SH-SY5Y (cell line): ENCODE measurements around the gene RHEBL1.

ENCODE experiments used
- GATA2 ChIP-seq: IDR thresholded peaks from 2 replicates; pipeline ENCODE4 v1.6.1; 2011; ENCODE audit warnings: mild to moderate bottlenecking, low read depth, low read length
- GATA3 ChIP-seq: IDR thresholded peaks from 2 replicates; pipeline ENCODE4 v1.6.1; 2011; ENCODE audit warnings: low read depth, mild to moderate bottlenecking, low read length, moderate library complexity

The RHEBL1 gene

GRCh38 chr12:49051777-49052438, 17.9 kb downstream of the RHEBL1 start:
- TF ChIP-seq GATA3 (no peak), GATA2 (no peak)

GRCh38 chr12:49051373-49051764, 18.4 kb downstream of the RHEBL1 start:
- no peak for TF ChIP-seq GATA3

- no peak for TF ChIP-seq GATA2
- TF ChIP-seq GATA3: no peak
These were observed 19.0 kb downstream of the RHEBL1 start for GRCh38 chr12:49050507-49051372.

- TF ChIP-seq GATA3 (no peak), GATA2 (no peak)
These were observed 20.1 kb downstream of the RHEBL1 start for GRCh38 chr12:49049566-49050224.

GRCh38 chr12:49048953-49049352, 20.8 kb downstream of the RHEBL1 start:
- TF ChIP-seq GATA2 (no peak), GATA3 (no peak)

- TF ChIP-seq GATA2 (no peak), GATA3 (no peak)
These were observed 23.5 kb downstream of the RHEBL1 start for GRCh38 chr12:49046129-49046895.

- TF ChIP-seq GATA2 (no peak), GATA3 (no peak)
These were observed 25.1 kb downstream of the RHEBL1 start for GRCh38 chr12:49044660-49045059.

- no peak for TF ChIP-seq GATA2
- TF ChIP-seq GATA3: no peak
These were observed 25.9 kb downstream of the RHEBL1 start for GRCh38 chr12:49043856-49044258.

- TF ChIP-seq GATA3 (no peak), GATA2 (no peak)
These were observed 26.5 kb downstream of the RHEBL1 start for GRCh38 chr12:49043241-49043640.

GRCh38 chr12:49041881-49042484, 27.8 kb downstream of the RHEBL1 start:
- no peak for TF ChIP-seq GATA3
- no peak for TF ChIP-seq GATA2

GRCh38 chr12:49041036-49041880, 28.5 kb downstream of the RHEBL1 start:
- TF ChIP-seq GATA2 (no peak), GATA3 (no peak)

GRCh38 chr12:49040364-49040855, 29.4 kb downstream of the RHEBL1 start:
- TF ChIP-seq GATA3: no peak
- TF ChIP-seq GATA2: no peak
